ES-I3 (cell line): ENCODE data around the gene B3GALT4.

Experiments used
- H3K36me3 ChIP-seq: 2 replicates; pipeline ENCODE4 v1.6.1; 2013; ENCODE audit warnings: mild to moderate bottlenecking, low read length, control low read depth, moderate library complexity; ENCODE audit not compliant: insufficient read depth
- H3K4me1 ChIP-seq: 2 replicates; pipeline ENCODE4 v1.6.1; 2013; ENCODE audit warnings: mild to moderate bottlenecking, control low read depth, low read length; ENCODE audit not compliant: insufficient read depth
- H3K9ac ChIP-seq: 2 replicates; pipeline ENCODE4 v1.6.1; 2013; ENCODE audit warnings: low read depth, mild to moderate bottlenecking, low read length, moderate library complexity
- H3K9me3 ChIP-seq: 2 replicates; pipeline ENCODE4 v1.6.1; 2013; ENCODE audit warnings: mild to moderate bottlenecking, low read length, moderate library complexity; ENCODE audit not compliant: control insufficient read depth, insufficient read depth

B3GALT4 gene

DNA sequence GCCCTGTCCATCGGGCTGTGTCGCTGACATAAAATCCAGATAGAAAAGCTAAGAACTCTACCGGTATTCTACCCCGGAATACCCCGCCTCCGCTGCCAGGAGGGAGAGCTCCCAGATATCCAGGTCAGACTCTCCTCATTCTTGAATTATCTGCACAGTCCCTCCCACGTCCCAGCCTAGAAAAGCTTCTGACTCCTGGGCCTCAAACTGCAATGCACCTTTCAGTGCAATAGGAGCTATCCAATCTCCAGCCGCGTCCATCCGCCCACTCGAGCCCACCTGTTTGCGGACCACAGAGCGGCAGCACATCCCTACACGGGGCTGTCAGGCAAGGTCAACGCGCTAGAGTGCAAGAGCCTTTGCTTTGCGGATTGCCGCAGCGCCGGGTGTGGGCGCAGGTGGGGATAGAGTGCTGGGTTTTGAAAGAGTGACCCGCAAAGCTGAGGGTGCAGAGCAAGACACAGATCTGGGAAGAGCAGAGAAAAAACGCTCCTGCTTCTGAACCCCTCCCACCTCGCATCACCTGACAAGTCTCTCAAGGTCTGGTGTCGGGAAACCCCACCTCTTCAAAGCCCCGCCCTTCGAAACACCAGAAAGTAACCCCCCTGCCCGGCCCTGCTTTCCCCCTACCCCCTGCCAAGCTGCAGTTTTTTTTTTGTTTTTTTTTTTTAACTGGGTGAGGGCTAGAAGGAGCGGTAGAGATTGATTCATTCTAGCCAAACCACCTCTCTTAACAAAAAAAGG is 35.6 kb downstream of the B3GALT4 start:
- peak overlapping the region; percentile 85; the same call in 1 of the 2 replicates for H3K9ac ChIP-seq
- no peaks in the 10 kb centered on the region for H3K36me3 ChIP-seq

GRCh38 chr6:33313105-33313708 is 36.3 kb downstream of the B3GALT4 start:
- H3K36me3 ChIP-seq: no peaks in the 10 kb centered on the region
- peaks cover 9% of the 10 kb centered on the region; the same call in 1 of the 2 replicates for H3K4me1 ChIP-seq
- H3K9me3 ChIP-seq: no peaks in the 10 kb centered on the region
- H3K9ac ChIP-seq: peak overlapping the region; percentile 85

More for the DNA sequence above, 35.6 kb downstream of the B3GALT4 start:
- Histone ChIP-seq H3K9me3 (no peaks in the 10 kb centered on the region), H3K4me1 (peaks cover 9% of the 10 kb centered on the region; the same call in 1 of the 2 replicates)

GRCh38 chr6:33313709-33314514 is 37.0 kb downstream of the B3GALT4 start, which contains the start of gene TAPBP:
Gene TAPBP, minus strand, starts transcription at chr6:33314078. Its CDS starts 37 bp downstream, at chr6:33314041.
- peaks cover 14% of the 10 kb centered on the region; the same call in 1 of the 2 replicates for H3K4me1 ChIP-seq
- no peaks in the 10 kb centered on the region for H3K9me3 ChIP-seq
- no peaks in the 10 kb centered on the region for H3K36me3 ChIP-seq
- peak within 1 kb of the TSS; percentile 85 for H3K9ac ChIP-seq

GRCh38 chr6:33314515-33314942 is 37.6 kb downstream of the B3GALT4 start:
- Histone ChIP-seq H3K9ac (peak overlapping the region; percentile 85), H3K36me3 (peaks cover 4% of the 10 kb centered on the region), H3K4me1 (peaks cover 14% of the 10 kb centered on the region; the same call in 1 of the 2 replicates), H3K9me3 (no peaks in the 10 kb centered on the region)

DNA sequence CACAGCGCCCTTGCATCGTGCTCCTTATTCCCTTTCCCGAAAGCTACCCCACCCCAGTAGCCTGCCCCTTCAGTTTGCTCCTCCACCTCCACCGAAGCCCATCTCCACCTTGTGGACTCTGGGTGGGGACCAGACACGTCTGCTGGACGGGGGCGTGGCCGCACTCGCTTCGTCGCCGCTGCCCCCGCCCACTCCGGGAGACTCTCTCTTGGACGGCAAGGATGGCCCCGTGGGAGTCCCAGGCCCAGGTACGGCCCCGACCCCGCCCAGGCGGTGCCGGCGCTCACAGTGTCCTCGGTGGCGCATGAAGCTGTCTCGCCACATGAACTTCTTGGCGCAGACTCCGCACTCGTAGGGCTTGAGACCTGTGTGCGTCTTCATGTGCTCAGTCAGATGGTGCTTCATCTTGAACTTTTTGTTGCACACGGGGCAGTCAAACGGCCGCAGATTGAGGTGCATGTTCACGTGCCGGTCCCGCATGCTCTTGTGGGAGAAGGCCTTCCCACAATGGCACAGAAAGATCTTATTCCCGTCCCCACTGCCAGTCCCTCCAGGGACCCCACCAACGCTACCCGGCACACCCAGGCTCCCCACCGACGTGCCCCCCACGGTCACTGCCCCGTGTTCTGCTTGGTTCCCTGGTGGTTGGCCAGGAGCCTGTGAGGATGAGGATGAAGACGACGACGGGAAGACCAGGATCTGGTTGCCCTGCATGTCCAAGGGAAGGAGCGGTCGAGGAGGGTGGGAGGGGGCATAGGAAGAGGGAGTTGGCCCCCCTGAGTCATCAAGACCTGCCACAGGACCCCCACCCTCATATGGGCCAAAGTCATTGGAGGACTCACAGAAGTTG is 38.2 kb downstream of the B3GALT4 start:
- H3K9me3 ChIP-seq: no peaks in the 10 kb centered on the region
- peaks cover 14% of the 10 kb centered on the region; the same call in 1 of the 2 replicates for H3K4me1 ChIP-seq
- H3K36me3 ChIP-seq: peaks cover 9% of the 10 kb centered on the region
- H3K9ac ChIP-seq: peak overlapping the region; percentile 85

DNA sequence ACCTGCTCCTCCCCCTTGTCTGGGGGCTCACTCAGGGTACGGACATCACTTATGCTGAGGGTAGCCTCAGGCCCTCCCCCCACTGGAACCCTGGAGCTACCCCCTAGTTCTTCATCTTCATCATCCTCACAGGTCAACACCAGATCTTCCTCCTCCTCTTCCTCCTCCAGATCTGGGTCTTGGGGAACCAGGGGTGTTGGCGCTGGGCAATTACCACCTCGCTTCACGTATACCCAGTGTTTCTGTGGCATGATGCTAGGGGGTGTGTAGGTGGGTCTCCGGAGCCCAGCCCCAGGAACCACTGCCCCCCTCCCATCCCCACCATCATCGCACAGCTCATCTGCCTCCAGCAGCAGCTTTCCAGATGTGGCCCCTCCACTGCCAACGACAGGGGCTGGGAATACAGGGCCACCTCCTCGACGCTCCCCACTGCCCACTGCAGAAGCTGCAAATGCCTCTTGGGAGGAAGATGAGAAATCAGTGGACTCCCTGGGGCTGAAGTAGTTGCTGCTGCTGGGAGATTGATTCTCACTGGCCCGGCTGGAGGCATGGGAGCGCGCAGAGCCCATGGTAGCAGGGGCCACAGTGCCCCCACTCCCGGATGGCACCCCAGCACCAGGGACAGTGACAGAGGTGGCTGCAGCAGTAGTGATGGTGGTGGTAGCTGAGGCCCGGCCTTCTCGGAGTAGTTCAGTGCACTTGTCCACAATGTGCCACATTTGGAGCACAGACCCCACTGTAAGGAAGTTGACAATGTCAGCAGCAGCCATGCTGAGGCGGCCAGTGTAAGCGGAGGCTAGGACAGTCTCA is 39.1 kb downstream of the B3GALT4 start:
- Histone ChIP-seq H3K9me3 (no peaks in the 10 kb centered on the region), H3K4me1 (peaks cover 20% of the 10 kb centered on the region; the same call in 1 of the 2 replicates), H3K36me3 (peaks cover 17% of the 10 kb centered on the region), H3K9ac (no peak overlapping the region)

DNA sequence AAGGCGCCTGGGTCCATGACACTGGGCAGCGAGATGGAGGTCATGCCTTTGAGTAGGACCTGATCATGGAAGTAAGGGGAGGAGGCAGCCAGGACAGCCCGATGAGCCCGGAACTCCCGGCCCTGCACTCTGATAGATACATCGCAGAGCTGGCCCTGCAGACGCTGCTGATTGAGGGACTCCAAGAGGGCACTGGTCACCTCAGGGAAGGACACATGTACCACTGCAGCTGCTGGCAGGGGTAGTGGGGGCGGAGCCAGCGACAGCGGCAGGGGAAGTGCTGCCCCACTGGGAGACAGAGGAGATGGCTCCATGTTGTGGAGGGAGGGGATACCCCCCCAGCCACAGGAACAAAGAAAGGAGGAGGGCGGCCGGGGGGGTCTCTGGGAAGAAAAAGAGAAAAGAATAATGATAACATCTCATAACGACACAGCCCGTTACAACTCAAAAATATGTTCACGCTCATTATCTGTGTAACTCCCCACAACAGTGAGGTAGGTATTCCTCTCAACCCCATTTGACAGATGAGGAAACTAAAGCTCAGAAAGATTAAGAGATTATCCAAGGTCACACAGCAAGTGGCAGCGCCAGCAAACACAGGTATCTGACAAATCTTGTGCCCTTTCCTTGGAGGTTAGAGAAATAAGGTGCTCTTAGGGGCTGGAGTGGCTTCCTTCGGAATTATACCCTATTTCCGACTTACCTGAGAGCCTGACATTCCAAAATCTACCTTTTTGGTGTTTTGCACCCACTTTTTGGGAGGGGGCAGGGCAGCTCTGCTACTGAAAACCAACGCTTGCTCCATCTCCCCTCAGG is 39.9 kb downstream of the B3GALT4 start:
- Histone ChIP-seq H3K9ac (peak overlapping the region; percentile 46; the same call in 1 of the 2 replicates), H3K9me3 (no peaks in the 10 kb centered on the region), H3K36me3 (peaks cover 20% of the 10 kb centered on the region), H3K4me1 (peaks cover 20% of the 10 kb centered on the region; the same call in 1 of the 2 replicates)

- H3K9me3 ChIP-seq: no peaks in the 10 kb centered on the region
- H3K4me1 ChIP-seq: peaks cover 20% of the 10 kb centered on the region; the same call in 1 of the 2 replicates
- peaks cover 20% of the 10 kb centered on the region for H3K36me3 ChIP-seq
- peak overlapping the region; percentile 46; the same call in 1 of the 2 replicates for H3K9ac ChIP-seq
Measured at GRCh38 chr6:33317419-33317668, 40.4 kb downstream of the B3GALT4 start.

- H3K9me3 ChIP-seq: no peaks in the 10 kb centered on the region
- peaks cover 20% of the 10 kb centered on the region; the same call in 1 of the 2 replicates for H3K4me1 ChIP-seq
- H3K36me3 ChIP-seq: peaks cover 20% of the 10 kb centered on the region
- H3K9ac ChIP-seq: peak within 1 kb of the TSS; percentile 95
Measured at GRCh38 chr6:33317669-33318425, 40.9 kb downstream of the B3GALT4 start, which contains the start of gene ZBTB22. Gene ZBTB22, minus strand, starts transcription at chr6:33317744. Its CDS starts 828 bp downstream, at chr6:33316916.

DNA sequence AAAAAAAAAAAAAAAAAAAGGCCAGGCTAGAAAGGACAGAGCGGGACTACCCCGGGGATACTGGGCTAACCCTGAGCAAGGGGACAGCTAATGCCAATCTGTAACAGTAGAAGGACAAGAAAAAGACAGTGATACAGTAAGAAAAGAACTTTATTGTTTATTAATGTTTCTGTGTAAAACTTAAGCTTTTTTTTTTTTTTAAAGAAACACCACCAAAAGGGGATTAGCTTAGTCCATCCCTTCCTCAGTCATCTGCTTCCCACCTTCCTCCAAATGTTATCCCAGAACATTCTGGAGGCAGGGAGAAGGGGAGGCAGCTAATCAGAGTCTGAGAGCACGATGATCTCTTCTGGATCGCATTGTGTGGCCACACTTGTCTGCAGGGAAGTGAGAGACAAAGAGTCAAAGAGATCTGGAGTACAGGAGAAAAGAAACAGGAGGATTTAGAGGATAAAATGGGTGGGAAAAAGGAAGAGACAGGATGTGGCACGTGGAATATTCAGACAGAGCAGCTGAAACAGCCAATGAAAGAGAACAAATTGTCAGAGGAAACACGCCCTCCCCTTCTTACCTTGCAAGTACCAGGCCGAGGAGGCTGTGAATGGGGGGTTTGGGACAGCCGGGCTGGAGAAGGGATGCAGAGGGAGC is 41.6 kb downstream of the B3GALT4 start:
- peak overlapping the region; percentile 95; the same call in 1 of the 2 replicates for H3K9ac ChIP-seq
- H3K4me1 ChIP-seq: peaks cover 20% of the 10 kb centered on the region; the same call in 1 of the 2 replicates
- H3K9me3 ChIP-seq: no peaks in the 10 kb centered on the region
- peaks cover 20% of the 10 kb centered on the region for H3K36me3 ChIP-seq

DNA sequence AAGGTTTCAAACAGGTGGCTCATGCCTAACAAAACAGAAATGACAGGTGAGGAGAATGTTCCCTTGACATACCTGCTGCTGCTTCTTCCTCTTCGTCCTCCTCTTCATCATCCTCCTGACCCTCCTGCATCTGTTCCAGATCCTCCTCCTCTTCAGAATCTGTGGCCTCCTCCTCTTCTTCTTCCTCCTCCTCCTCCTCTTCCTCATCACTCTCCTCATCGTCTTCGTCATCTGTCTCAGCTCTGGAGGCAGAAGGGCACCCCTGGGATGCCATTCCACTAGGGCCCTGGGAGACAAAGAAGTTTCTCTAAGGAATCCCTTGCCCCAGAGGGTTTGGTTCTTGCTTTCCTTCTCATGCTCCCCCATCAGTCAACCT is 43.0 kb downstream of the B3GALT4 start:
- no peaks in the 10 kb centered on the region for H3K9me3 ChIP-seq
- H3K36me3 ChIP-seq: peaks cover 20% of the 10 kb centered on the region
- H3K9ac ChIP-seq: no peak overlapping the region
- peaks cover 20% of the 10 kb centered on the region; the same call in 1 of the 2 replicates for H3K4me1 ChIP-seq
